GM12891 (cell line): Measurements from ENCODE around the gene UQCC3.
"Not testable (repeated sequence)": the region's sequence is repeated elsewhere in the genome, so short reads cannot be mapped to it uniquely, and the experiment has no call there.

Source experiments
- DNase-seq: peaks from one replicate; pipeline ENCODE4 v3.0.0; 2011; ENCODE audit warnings: low spot score; ENCODE audit not compliant: insufficient read length
- FAIRE-seq: peaks from 2 replicates; lab custom pipeline; 2011; peaks lifted over from hg19 to GRCh38; lab: Jason Lieb, UNC
- PAX5 ChIP-seq: IDR thresholded peaks from 2 replicates; pipeline ENCODE4 v1.6.1; 2011; ENCODE audit warnings: low read length, moderate library complexity, mild to moderate bottlenecking; ENCODE audit not compliant: insufficient read depth, severe bottlenecking
- POLR2A ChIP-seq: IDR thresholded peaks from 2 replicates; pipeline ENCODE4 v1.6.1; 2011; ENCODE audit warnings: low read depth, low read length, control low read depth
- POLR2AphosphoS5 ChIP-seq: IDR thresholded peaks from 2 replicates; pipeline ENCODE4 v1.6.1; 2011; ENCODE audit warnings: low read depth, low read length, control low read depth
- POU2F2 ChIP-seq: IDR thresholded peaks from 2 replicates; pipeline ENCODE4 v1.6.1; 2011; ENCODE audit warnings: low read depth, mild to moderate bottlenecking, control low read depth, low read length, moderate library complexity
- SPI1 ChIP-seq: IDR thresholded peaks from 2 replicates; pipeline ENCODE4 v1.6.1; 2011; ENCODE audit warnings: low read depth, low read length, control low read depth
- TAF1 ChIP-seq: IDR thresholded peaks from 2 replicates; pipeline ENCODE4 v1.6.1; 2011; ENCODE audit warnings: low read depth, low read length, control low read depth

UQCC3 gene

DNA sequence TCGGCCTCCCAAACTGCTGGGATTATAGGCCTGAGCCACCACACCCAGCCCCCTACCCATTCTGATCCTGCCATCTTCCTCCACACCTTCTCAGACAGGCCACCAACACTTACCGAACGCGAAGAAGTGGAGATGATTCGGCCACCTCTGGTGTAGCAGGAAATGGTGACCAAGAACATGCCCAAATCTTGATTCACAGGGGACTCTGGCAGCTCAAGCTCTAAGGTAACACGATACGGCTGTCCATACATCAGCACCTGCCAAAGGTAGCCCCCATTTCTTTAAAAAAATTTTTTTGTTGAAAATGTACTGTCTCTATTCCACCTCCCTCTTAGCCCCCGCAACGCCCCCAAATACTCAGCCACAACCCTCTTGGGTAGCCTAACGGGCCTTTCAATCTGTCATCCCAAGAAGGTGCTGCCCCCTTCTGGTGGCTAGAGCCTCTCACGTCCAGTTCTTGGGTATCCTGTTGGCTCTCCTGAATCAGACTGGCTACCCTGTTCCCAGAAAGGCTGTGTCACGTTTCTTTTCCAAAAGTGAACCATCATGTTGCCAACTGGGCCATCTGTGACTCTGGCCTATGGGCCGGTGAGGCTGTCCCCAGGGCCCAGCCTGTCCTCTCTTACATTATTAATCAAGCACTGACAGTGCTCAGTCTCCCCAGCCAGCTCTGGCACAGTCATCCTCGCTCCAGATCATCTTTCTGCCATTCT is 23.1 kb downstream of the UQCC3 start:
- FAIRE-seq = peak; percentile 76
- DNase-seq = peak; percentile 67
- no peak for TF ChIP-seq POU2F2
- no peak for TF ChIP-seq POLR2A
- no peak for TF ChIP-seq TAF1
- TF ChIP-seq PAX5 = no peak
- TF ChIP-seq POLR2AphosphoS5 = no peak
- no peak for TF ChIP-seq SPI1

DNA sequence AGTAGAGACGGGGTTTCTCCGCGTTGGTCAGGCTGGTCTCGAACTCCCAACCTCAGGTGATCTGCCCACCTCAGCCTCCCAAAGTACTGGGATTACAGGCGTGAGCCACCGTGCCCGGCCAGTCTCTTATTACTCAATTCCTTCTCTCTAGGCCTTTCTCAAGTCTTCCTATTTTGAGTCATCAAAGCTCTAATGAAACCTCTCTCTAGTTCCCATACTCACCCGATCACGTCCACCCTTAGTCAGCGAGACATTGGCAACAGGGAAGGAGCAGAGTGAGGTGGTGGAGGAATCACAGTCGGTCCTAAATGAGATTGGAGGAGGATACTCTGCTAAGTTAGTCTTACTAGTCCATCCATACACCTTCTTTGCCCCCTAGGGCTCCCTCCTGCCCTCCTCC is 30.8 kb downstream of the UQCC3 start:
- TF ChIP-seq SPI1 (no peak), TAF1 (no peak), POLR2A (no peak), POLR2AphosphoS5 (no peak), PAX5 (no peak), POU2F2 (no peak)
- no peak for FAIRE-seq
- no peak for DNase-seq

DNA sequence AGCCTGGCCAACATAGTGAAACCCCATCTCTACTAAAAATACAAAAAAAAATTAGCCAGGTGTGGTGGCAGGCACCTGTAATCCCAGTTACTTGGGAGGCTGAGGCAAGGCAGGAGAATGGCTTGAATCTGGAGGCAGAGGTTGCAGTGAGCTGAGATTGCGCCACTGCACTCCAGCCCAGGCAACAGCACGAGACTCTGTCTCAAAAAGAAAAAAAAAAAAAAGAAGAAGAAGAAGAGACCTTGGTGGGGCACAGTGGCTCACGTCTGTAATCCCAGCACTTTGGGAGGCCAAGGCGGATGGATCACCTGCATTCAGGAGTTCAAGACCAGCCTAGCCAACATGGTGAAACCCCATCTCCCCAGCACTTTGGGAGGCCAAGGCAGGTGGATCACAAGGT is 32.4 kb downstream of the UQCC3 start:
- not testable (repeated sequence) for DNase-seq, FAIRE-seq

DNA sequence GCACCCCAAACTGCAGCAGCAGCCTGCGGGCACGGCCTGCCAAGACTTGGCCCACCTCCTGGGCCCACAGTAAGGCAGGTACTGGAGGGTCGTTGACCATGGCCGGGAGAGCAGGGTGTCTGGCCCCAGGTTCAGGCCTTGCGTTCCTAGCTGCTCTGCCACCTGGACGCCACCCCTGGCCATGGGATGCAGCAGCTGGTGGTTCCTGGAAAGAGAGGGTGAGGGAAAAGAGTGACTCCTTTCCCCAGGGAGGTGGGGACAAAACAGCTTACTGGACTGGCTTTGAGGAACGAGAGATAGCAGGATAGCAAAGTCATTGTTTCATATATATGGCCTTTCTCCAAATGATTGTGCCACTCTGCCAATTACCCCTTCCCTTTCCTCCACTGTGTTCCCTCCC is 33.9 kb downstream of the UQCC3 start:
- no peak for FAIRE-seq
- DNase-seq = no peak
- TF ChIP-seq SPI1 = no peak
- TF ChIP-seq POU2F2 = no peak
- no peak for TF ChIP-seq POLR2A
- TF ChIP-seq PAX5 = no peak
- TF ChIP-seq POLR2AphosphoS5 = no peak
- TF ChIP-seq TAF1 = no peak

DNA sequence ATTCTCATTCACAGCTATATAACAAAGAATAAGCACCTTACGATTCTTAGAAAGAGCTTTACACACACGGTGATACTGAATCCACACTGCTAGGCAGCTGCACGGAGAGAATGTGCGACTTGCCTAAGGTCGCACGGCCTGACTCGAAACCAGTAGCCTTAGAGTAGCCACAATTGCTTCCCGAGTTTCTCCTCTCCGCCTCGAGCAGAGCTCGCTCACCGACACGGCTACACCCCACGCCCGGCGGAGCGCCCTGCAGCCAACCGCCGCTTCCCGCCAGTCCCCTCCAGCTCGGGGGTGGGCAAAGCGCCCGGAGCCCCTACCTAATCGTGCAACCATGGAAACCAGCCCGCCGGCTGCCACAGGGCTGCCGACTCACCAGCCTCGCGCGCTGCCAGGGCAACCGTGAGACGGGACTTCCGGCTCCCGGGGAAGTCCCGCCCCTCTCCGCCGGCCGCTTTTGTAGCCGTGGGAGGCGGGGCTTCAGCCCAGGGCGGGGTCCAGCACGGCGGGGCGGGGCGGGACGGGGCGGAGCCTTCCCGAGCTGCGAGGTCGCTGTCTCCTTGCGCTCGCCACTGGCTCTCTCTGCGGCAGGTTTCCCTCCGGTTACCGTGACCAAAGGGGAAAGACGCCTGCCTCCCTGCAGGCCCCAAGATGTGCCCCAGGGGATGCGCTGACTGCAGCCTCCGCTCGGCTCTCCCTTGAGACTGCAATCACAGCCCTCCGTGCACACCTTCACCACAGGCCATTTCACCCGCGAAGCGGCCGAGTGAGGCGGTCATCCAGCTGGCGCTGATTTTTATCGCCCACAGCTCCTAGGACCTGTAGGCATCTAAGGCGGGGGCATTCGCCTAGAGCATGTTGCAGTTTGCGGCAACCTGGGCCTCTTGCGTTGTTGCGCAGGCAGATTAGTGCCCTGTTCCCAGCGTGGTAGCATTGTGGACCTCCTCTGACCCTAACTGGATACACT is 34.7 kb downstream of the UQCC3 start:
- DNase-seq (peak; percentile 94), FAIRE-seq (peak; percentile 86)
- TF ChIP-seq SPI1 (no peak), TAF1 (no peak), POLR2AphosphoS5 (no peak), POU2F2 (no peak), POLR2A (no peak), PAX5 (no peak)

DNA sequence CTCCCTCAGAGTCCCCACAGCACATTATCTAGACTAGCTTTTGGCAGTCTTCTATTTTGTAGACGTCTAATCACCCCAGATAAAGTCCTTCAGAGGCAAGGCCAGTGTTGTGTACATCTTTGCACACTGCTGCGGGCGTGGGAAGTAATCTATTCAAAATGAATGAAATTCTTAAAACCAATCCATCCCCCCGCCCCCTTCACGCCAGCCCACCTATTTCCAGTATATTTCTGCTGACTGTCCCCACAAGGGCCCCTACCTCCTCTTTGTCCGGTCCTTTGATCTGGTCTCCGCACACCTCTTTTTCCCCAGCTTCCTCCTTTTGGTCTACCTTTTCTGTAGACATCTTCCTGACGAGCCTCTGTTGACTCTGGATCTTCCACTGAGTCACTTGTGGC is 35.4 kb downstream of the UQCC3 start:
- DNase-seq (no peak), FAIRE-seq (no peak)
- no peak for TF ChIP-seq SPI1
- no peak for TF ChIP-seq POLR2AphosphoS5

DNA sequence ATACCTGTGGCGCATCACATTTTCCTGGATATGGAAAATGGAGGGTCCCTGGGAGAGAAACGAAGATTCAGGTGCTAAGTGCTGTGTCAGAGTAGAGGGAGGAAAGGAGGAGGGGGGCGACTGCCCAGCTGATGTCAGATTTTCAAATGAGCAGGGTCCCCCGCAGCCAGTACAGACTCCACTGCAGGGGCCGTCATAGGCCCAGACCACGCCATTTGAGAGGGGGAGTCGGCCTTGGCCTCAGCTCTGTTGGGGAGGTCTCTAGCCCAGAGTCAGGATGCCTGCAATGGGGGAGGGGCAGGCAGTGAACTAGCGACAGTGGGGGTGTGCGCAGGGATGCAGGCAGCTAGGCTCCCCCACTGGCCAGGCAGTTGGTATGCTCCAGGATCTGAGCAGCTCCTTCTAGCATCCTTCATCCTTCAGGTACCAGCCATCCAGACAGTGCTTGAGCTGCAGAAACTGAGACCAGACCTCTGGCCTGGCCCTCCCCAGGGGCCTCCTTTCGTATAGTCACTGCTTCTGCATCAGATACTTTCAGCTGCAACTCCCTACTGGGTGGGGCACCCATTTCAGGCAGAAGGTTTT is 35.9 kb downstream of the UQCC3 start, which contains the start of the genes BSCL2 and GNG3:
Gene BSCL2 (minus strand): TSS at position 148 of the 585 bp plus-strand sequence. CDS start 229 bp downstream, outside the sequence.
Gene GNG3 (plus strand): TSS at position 400 of the 585 bp plus-strand sequence. CDS start 620 bp downstream, outside the sequence.
- no peak for DNase-seq
- FAIRE-seq = no peak
- TF ChIP-seq POU2F2 (no peak), SPI1 (no peak), PAX5 (no peak), TAF1 (no peak), POLR2A (no peak), POLR2AphosphoS5 (no peak)

DNA sequence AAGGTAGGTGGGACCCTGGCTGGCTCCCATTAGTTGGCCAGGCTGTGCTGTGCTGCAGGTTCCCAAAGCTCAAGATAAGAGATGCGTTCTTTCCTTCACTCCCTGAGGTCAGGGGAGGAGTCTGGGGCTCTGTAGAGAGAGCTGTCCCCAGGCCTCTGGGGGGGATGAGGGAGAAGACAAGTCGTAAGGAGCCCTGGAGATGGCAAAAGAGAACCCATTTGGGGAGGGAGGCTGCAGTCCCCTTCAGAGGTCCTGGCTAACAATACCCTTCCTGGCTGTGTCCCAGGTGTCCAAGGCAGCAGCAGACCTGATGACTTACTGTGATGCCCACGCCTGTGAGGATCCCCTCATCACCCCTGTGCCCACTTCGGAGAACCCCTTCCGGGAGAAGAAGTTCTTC is 36.9 kb downstream of the UQCC3 start:
- DNase-seq = no peak
- FAIRE-seq = no peak
- no peak for TF ChIP-seq POU2F2
- TF ChIP-seq POLR2AphosphoS5 = no peak
- no peak for TF ChIP-seq TAF1
- TF ChIP-seq POLR2A = no peak
- TF ChIP-seq PAX5 = no peak
- TF ChIP-seq SPI1 = no peak

DNA sequence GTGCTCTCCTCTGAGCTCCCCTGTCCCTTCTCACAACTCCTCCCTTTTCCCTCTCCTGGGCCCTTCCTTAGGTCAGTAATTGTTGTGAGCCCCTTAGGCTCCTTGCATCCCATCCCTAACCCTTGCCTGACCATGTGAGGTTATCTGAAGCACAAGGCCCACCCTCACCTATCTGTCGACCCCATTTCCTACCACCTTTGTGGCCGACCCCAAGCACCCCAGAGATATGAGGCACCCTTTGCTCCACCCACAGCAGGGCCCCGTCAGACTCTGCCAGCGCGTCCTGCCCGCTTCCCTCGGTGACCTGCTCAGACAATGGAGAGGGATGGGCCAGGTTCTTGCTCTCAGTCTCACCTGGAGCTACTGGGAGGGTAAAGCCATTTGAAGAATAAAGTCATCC is 37.3 kb downstream of the UQCC3 start:
- DNase-seq (no peak), FAIRE-seq (peak; percentile 20)
- TF ChIP-seq POU2F2 (no peak), POLR2AphosphoS5 (no peak), TAF1 (no peak), POLR2A (no peak), PAX5 (no peak)

DNA sequence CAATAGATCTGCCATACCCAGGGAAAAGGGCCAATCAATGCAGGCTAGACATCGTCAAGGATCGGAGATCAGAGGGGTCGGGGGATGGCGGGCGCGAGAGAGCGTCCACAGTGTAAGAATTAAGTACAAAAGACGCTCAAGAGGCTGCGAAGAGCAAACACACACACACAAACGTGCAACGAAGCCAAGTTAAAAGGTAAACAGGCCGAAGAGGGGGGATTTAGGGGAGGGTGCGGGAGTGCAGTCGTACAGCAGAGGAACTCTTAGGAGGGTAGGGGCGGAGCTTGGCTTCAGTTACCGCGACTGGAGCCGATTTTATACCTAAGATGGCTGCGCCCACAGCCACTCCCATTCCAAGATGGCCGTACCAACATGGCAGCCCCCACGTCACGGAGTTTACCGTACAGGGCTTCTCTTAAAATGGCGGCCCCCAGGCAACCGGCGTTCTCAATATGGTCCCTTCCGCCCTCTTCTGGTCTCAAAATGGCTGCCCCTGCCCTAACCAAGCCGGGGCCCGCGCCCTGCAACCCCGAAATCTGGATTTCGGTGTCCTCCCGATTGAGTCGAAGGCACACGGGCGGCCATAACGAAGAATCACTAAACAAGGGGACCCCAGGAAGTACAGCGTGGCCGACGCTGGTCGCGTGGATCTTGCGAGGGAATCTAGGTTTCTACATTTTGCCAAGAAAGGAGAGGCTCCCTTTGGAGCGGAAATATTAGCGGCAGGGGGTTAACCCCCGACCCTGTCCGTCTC is 38.0 kb downstream of the UQCC3 start:
- DNase-seq (peak; percentile 81), FAIRE-seq (peak; percentile 93)
- peak; percentile 87 for TF ChIP-seq POLR2AphosphoS5
- no peak; the same call in 1 of the 2 replicates for TF ChIP-seq POU2F2
- TF ChIP-seq POLR2A = peak; percentile 82
- peak; percentile 89 for TF ChIP-seq TAF1
- no peak for TF ChIP-seq PAX5
- peak; percentile 36; the same call in 1 of the 2 replicates for TF ChIP-seq SPI1
